ENCODE data around the gene NACC2. TPM values are rescaled to one million over a fixed set of nuclear protein-coding genes. Genes with fewer than 3 reads are reported as not detected.
A peak's percentile ranks its signal among the peaks of the same experiment; 100 is the strongest.
"Not testable (repeated sequence)": the region's sequence is repeated elsewhere in the genome, so short reads cannot be mapped to it uniquely, and the experiment has no call there.

NACC2 gene
- polyA plus RNA-seq, 1 donor = 16.0 TPM

DNA sequence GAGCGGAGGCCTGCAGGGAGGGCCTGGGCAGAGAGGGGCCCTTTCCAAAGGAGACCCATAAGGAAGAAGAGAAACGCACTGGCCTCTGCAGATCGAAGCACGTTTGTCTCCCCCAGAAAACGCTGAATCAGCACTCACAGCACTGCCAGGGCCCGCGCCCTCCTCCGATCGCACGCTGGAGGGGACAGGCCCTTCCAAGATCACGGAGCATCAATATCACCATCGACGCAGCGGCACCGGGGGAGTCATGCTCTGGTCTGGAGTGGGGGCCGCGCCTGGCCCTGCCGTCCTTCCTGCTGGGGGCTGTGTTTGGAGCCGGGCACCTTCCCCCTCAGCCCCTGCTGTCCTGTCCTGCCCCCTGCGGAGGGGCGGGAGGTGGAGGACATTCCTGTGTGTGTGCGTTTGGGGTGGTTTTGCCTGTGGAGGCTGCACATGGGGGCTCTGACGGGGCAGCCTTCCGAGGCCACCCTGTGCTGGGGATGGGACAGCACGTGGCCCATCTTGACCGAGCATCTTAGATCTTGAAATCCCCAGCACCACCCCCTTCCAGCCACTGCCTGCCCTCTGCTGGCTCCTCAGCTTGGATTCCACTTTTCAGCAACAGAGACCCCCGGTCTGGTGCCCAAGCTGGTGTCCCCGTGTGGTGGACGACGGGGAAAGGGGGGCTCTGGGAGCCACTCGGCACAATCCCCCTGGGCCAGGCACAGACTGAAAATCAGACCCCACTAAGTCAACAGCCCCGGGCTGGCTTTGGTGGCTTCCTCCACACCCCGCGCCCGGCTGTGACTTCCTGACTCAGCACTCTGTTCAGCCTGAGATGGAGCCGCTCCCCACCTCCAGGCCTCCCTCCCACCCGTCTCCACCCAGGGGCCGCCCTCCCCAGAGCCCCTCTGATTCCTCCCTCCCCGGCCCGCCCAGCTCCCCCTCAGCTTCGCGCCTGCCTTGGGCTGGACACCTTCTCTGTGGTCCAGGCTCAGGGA lies 15.3 kb upstream of the NACC2 start:
- DNase-seq = no peak

DNA sequence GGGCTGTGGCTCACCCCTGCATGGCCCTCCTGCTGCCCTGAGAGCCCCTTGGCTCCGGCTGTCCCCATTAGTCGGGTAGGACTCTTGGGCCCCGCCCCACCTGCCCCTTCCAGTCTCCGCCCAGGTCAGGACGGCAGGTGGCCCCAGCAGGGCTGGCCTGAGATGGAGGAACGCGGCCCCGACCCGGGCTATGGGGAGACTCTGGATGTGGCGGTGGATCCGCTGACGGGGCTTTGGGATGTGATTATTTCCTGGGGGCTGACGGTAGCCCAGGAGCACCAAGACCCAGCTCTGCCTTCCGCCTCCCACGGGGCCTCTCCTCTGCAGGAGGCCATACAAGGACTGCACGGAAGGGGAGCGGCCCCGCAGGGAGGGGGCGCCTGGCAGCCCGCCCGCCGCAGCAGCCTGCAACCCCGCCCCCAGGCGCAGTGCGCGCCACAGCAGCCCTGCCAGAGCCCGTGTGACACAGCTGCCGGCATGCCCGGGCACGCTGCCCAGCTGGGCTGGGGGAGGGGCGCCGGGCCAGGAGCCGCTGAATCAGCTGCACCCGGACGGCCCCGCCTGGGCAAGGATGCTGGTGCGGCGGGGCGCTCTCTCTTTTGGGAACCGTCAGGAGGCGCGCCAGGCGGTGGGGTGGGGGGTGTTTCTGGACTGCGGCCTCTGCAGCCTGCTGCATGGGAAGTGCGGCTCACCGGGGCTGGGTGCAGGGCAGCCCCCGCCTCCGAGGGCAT lies 14.4 kb upstream of the NACC2 start:
- peak; percentile 84 for DNase-seq

DNA sequence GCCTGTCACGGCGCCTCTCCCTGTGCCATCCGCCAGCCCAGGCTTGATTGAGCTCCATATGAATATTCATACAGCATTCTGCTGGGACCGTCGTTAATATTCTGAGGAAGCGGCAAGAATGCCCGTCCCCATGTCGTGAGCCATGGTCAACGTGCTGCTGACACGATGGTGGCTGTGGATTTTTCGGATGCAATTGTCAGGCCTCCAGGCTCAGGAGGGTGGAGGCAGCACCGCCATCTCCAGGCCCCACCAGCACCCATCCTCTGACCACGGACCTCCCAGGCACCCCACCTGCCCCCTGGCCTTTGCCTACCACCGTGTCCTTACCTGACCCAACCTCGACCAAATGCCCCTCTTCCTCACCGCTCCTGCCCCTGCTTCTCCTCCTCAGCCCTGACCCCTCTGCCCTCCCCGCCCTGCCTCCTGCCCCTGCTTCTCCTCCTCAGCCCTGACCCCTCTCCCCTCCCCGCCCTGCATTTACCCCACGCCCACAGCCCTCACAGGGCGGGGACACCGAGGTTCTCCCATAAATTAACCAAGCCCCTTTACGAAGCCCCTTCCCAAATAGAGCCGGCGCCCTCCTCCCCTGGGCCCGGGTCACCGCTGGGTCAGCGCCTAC lies 13.7 kb upstream of the NACC2 start:
- no peak for DNase-seq

DNA sequence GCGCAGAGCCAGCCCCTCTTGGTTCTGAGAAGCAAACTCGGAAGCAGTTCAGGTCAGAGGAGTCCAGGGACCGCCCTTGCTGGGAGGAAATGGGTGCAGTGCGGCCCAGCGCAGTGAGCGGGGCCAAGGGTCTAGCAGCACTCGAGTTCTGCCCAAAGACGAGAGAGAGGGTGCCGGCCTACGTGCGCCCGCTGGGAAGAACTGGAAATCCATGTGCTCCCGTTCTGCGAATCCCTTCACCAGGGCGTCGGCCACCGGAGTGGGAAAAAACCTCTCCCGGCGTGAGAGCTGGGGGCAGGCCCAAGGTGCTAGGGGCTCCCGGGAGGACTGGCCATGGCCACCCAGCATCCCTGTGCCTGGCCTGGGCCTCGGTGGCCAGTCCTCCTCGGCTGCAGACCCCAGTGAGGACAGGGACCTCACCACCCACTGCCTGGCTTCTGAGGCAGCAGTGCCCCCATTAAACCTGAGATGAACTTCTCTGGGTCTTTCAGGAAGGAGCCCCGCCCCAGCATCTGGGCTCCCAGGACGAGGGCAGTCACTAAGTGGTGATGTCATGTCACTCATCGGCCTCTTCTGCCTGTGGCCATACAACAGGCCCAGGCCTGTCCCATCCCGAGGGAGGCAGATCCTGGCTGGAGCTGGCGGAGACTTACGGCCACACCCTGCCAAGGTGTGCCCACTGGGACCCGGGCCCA lies 13.0 kb upstream of the NACC2 start:
- no peak for DNase-seq

DNA sequence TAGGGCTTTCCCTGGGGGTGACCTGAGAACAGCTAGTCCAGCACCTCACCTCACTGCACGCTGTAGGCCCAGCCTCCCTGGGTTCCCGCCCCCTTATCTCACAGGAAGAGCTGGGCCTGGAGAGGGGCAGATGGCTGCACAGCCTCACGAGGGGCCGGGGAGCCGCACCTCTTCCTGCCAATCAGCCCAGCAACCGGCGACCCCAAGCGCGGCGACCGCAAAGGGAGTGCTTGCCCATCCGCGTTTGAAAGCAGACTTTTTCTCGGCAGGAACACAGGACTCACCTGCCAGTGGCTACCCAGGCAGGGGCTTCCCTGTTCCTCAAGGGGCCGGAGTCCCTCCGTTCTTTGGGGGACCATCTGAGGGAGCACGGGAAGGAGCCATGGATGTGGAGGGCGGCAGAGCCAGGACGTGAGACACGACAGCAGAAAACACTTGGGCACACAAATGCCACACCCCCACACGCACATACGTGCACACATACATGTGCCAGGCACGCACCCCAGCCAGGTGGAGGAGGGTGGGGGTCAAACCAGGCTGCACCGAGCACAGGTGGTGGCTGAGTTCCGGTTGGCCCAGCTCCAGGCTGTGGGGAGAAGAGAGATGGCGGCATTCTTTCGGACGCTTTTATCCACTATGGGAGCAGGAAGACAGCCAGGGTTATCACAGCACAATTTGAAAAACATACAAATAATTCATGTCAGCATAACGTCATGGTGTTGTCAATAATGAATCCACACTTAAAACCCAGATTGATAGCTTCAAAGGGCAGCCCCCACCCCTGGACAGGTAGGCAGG lies 12.3 kb upstream of the NACC2 start:
- no peak for DNase-seq

DNA sequence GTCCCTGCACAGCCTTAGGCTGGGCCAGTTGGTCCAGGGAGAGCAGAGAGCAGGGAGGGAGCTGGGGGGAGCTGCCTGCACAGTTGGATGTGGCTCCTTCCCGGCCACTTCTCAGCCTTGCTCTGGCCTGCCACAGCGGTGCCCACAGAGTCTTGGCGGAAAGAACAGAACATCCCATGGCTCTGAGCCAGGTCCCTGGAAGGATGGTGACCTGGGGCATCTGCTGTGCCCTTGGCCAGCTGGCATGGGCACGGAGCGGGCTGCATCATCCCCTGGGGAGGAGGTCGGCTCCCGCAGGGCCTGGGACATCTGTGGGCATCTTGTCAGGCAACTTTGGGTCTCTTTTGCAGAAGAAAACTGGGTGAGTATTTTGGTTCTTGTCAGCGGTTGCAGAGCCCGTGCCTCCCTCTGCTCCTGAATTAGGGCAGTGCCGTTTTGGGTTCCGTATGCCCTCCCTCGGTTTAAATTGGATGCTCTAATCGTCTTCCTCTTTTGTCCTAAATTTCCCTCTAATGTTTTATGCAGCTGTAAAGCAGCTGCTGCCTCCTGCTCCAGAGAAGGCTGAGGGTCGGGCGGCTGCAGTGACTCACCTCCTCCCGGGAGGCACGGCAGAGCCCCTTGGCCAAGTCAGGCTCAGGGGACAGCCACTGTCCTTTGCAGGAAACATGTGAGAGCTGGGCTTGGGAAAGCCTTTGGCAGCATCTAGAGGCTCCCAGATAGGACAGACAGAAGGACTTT lies 10.5 kb upstream of the NACC2 start:
- DNase-seq = peak; percentile 62

DNA sequence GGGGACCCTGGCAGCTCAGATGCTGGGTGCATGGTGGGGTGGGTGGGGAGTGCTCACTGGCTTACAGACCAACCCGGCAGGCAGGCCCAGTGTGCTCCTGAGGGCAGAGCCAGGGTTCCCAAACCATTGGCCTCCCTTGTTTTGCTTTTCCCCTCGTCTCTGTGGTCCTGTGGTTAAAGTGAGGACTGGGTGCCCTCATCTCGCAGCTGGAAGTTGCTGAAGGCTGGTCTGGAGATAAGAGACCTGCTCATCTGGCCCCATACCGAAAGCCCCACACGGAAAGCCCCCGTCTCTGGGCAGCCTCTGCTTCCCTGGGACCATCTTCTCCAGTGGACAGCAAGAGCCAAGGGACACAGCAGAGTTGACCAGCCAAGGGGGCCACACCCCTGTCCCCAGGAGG lies 9.8 kb upstream of the NACC2 start:
- no peak for DNase-seq

DNA sequence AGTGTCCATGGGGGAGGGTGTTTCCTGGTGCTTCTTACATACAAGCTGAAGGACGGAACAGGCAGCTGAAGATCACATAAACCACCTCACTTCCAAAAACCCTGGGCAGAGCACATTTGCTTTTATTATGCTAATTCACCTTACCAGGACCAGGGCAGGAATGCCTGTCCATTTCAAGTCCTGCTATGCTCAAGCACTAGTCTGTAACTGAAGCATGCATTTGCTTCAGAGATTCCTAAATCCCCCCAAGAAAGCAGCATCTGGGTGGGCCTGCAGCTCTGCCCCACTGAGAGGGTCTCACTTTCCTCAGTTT lies 9.4 kb upstream of the NACC2 start:
- DNase-seq = no peak

DNA sequence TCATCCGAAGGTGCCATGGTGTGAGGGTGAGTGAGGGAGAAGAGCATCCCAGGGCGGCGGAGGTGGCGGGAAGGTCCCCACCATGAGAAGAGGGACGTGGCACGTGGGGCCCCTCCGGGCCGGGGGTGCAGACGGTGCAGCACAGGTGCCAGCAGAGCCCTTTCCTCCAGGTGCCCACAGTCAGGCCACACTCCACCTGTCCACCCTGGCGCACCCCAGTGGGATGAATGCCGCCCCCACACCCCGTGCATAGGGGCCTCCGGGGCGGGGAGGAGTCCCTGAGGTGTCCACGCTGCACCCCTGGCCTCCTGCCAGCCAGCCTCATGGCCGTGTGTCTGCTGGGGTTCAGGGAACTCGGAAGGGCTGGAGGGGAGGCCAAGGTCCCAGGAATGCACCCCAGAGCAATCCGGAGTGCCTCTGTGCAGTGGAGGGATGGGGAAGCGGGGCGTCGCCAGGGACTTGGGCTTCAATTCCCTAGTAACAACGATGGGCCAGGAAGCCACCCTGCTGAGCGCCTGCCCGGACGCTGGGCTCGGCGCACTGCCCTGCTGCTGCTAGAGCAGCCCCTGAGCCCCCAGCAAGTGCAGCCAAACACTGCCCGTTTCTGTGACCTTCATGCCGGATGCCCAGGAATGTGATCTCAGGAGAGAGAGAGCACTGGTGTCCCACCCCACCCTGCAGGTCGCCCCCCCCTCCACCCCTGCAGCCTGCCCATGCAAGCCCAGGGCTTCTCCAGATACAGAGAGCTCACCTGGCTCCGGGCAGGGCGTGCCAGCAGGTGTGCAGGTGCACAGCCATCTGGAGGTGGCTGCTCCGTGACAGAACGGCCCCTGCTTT lies 8.8 kb upstream of the NACC2 start:
- DNase-seq = no peak

DNA sequence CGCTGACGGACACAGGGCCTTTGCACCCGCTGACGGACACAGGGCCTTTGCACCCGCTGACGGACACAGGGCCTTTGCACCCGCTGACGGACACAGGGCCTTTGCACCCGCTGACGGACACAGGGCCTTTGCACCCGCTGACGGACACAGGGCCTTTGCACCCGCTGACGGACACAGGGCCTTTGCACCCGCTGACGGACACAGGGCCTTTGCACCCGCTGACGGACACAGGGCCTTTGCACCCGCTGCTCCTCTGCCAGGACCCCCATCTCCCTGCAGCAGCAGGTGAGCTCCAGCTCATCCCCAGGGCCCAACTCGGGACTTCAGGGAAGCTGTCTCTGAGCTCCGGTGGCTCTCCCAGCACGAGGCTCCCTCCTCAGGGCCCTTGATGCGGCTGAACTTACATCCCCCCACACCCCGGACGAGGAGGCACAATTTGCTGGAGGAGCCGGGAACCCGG lies 6.6 kb upstream of the NACC2 start:
- DNase-seq = not testable (repeated sequence)

DNA sequence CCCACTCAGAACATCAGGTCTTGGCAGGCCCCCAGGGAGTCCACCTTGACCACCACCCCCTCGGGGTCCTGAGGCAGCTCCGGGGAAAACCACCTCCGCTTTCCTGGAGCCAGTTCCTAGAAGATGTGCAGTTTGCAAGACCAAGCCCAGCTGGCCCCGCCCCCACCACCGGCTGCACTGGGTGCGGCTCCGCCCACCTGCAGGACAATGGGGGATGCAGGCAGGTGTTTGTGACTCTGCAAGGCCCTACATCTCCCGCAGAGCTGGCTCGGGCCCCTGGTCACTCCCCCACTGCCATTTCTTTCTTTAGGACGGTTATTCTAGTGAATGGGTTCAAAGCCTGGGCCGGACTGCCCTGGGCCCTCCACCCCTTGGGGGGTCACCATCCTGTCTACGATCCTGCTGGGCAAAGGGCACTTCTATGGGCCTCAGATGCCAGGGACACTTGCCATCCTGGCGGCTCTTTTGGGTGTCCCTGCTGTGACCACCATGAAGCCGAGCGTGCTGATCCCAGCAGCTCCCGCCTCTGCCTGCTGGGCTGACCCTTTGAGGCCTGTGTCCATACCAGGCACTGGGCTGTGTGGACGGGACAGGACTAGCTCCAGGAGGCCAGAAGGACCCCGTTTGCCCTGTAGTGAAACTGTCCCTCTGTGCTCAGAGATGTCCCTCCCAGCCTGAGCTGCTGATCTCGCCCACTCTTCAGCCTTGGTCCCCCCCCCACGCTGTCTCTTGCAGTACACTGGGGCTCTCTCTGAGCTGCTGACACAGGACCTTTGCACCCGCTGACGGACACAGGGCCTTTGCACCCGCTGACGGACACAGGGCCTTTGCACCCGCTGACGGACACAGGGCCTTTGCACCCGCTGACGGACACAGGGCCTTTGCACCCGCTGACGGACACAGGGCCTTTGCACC lies 5.9 kb upstream of the NACC2 start:
- DNase-seq = no peak

DNA sequence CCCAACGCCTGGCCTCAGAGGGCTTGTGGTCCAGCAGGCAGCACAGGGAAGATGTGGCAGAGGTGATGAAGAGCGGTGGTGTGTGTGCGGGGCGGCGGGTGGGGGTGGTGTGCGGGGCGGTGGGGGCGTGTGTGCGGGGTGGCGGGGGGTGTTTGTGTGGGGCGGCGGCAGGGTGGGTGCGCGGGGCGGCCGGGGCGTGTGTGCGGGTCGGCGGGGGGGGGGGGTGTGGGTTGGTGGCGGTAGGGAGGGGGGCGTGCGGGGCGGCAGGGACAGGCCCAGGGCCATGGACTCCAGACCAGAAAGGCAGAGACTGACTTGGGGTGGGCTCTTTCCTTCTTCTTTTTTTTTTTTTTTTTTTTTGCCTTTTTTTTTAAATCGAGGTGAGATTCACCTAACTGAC lies 4.5 kb upstream of the NACC2 start:
- no peak for DNase-seq

DNA sequence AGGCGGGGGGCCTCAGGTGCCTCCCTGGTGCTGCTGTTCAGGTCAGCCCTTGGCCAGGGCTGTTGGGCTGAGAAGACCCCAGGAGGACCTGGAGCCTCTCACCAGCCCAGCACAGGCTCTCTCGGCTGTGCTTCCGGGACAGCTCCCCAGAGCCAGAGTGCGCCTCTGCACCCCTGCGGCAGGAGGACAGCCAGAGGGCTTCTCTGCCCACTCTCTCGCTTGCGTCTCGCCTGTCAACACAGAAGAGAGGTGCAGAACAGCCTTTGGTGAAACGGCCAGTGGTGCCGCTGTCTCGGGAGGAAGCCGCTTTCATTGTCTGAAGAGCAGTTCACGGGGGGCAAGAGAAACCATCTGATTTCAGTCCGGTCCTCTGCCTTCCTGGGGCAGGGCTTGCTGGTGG lies 3.8 kb upstream of the NACC2 start:
- no peak for DNase-seq

DNA sequence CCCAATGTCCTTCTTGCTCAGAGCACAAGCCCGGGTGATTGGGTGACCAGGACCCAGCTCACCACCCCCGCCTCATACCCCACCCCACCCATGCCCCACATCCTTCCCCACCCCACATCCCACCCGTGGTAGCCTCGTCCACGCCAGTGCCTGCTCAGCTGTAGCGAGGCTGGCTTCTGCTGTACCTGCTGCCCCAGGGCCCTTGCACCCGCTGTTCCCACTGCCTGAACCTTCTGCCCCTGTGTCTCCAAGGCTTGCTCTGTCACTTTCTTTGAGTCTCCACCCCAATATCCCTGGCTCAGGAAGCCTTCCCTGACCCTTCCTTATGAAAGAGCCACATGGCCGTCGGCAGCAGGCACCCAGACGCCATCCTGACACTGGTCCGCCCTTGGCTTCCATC lies 3.1 kb upstream of the NACC2 start:
- no peak for DNase-seq

DNA sequence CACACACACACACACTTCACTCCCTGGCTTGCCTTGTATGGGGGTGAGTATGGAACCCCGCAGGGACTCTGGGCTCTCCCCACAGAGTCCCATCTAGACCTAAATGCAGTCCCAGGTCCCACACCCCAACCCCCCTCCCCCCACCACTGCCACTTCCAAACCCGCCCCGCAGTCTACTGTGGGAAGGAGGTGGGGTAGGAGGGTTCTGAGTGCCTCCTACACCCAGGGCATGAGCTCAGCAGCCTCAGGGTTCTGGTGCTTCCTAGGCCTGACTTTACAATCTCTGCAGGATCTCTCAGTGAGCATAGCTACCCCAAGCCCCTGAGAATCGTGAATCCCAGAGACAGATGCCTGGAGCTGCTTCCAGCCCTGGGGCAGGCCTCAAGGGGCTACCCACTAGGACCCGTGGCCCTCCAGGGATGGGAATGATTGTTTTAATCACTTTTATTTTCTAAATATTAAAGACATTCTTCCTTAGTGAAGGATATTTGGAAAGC lies 1.5 kb upstream of the NACC2 start:
- DNase-seq = no peak

DNA sequence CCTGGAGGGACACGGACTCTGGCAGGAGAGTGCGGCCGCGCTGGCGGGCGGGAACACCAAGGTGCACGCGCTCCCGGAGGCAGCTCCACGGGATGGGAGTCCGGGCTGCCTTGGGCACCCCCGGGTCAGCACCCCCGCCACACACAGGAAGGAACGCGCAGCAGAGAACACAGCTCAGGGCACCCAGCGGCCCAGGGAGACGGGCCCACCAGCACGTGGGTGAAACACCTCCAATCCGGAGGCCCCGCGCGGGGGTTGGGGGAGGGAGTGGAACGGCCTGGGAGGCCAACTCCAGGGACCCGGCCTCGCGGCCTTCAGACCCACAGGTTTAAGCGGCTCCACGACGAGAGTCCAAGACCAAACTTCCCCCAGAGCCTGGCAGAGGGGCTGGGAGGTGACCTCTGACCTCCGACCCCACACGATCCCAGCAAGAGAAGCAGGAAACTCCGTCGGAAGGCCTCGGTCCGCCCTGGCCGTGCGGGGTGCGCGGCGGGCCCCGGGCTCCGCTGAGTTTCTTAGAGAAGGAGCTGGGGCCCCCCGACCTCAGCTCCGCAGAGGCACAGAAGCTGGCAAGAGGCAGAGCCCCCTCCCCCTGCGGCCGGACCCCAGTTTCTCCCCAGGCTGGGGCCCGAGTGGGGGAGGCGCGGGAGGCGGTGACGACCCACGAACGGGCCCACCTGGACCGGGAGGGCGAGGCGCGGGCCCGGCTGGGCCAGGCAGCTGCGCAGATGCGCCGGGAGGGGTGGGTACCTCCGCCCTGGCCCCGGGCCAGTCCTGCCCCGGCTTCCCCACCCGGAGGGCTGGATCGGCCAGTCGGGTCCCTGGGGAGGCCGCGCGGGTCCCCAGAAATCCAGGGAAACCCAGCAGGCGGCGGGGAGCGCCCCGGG lies 851 bp downstream of the NACC2 start:
- DNase-seq = no peak

DNA sequence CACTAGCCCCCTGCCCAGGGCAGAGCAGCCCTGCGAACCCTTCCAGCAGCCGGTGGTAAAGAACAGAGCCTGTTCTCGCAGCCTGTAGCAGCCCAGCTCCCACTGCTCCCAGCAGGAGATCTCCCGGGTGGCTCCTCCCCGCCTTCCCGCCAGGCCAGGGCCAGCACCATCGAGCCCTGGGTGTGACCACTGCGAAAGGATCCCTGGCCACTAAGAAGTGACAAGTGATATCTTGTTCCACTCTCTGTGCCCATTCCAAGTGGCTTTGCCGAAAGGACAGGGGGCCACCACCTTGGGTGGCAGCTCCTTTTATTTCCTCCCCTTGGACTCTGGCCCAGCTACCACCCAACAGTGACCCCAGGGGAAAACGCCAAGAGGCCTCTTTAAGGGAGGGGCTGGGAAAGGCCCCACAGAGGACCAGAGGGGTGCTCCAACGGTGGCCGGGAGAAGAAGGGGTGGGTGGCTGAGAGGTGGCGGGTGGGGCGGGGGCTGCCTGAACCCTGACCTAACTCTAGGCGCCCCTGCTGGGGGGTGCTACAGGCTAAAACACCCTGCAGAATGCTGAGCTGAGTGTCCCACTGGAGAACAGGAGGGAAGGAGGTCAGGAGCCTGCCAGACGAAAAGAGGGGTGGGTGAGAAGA lies 1.6 kb downstream of the NACC2 start:
- no peak for DNase-seq
